MG63 (cell line): ENCODE measurements around the gene SLC9A2. TPM values are rescaled to one million over a fixed set of nuclear protein-coding genes. Genes with fewer than 3 reads are reported as not detected.
A peak's percentile ranks its signal among the peaks of the same experiment; 100 is the strongest.

Source experiments
- DNase-seq: peaks from one replicate; pipeline ENCODE4 v3.0.0-alpha.2; 2020
- H3K27me3 ChIP-seq: fragments of 250-450 bp; sonication (Bioruptor Pico); 2 replicates; pipeline ENCODE4 v1.5.1; 2020; ENCODE audit warnings: mild to moderate bottlenecking, moderate library complexity
- H3K36me3 ChIP-seq: fragments of 250-450 bp; sonication (Bioruptor Pico); 2 replicates; pipeline ENCODE4 v1.5.1; 2020; ENCODE audit warnings: mild to moderate bottlenecking, moderate library complexity
- H3K4me3 ChIP-seq: fragments of 250-450 bp; sonication (Bioruptor Pico); 2 replicates; pipeline ENCODE4 v1.5.1; 2020; ENCODE audit warnings: mild to moderate bottlenecking, moderate library complexity
- H3K9me3 ChIP-seq: fragments of 250-450 bp; sonication (Bioruptor Pico); 2 replicates; pipeline ENCODE4 v1.5.1; 2020; ENCODE audit warnings: mild to moderate bottlenecking, moderate library complexity
- total RNA-seq: library from RNA; depleted of rRNA; stranded (reverse); fragments of >200 nt; shearing (Covaris generic); gene quantifications from 2 replicates; pipeline ENCODE4 v1.2.3, GENCODE V29; 2014; ENCODE audit warnings: low replicate concordance; rRNA removed

Gene SLC9A2
- total RNA-seq, 1 experiment from 2014 or later: not detected

DNA sequence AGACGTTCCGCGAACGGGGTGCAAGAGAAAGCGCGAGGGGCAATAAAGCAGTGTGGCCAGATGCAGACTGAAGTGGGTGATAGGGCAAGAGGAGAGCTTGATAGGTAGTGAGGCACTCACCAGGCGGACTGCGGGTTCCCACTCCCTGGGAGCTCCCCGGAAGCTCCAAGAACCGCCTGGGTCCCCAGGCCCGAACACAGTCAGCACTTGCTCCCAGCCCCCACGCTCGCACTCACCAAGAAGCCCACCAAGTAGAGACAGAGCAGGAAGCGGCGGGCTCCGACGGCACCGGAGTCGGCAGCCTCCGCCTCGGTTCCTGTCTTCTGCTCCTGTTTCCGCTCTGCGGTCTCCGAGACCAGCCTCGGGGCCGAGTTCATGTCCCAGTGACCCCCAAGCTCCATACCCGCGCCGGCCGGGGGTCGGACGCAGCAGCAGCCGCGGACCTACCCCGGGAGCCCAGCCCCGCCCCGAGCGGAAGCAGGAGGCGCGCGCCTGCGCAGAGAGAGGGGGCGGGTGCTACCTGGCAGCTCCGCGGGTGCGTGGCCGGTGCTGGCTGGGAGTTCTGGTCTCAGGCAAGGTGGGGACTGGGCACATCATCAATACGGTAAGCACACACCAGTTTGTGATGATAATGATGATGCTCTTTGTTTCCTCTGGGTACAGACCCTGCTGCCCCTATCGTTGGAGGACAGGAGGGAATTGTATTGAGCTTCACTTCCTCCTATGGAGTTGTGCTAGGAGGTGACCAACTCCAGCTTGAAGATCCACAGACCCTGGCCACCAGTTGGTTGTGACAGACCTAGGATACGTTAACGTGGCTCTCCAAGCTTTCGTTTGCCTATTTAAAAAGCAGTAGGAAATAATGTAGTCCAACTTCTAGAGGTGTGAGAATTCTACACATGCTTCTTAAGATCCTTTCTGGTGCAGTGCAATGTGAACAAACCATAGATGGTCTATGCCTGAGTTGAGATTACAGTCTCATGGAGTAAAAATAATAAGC is 117.4 kb downstream of the SLC9A2 start:
- H3K4me3 ChIP-seq: peak overlapping the region; percentile 69
- no peaks in the 10 kb centered on the region for H3K9me3 ChIP-seq
- DNase-seq: peak; percentile 72
- no peaks in the 10 kb centered on the region for H3K27me3 ChIP-seq
- no peaks in the 10 kb centered on the region for H3K36me3 ChIP-seq

DNA sequence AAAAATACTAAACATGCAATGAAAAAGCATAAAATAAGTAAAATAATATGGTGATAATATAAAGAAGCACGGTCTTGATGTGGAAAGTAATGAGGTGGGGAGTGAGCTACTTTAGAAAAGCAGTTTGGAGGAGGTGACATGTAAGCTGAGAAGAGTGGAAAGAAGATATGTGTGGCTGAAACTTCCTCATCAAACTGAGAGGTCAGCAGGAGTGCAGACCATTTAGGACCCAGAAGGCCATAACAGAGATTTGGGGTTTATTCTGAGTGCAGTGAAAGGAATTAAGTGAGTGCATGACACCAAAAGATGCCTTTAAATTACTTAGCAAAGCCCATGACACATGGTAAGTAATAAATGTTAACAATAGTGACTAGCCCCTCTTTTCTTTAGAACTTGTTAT is 118.1 kb downstream of the SLC9A2 start:
- Histone ChIP-seq H3K4me3 (peak overlapping the region; percentile 69), H3K9me3 (no peaks in the 10 kb centered on the region), H3K27me3 (no peaks in the 10 kb centered on the region), H3K36me3 (no peaks in the 10 kb centered on the region)
- no peak for DNase-seq

DNA sequence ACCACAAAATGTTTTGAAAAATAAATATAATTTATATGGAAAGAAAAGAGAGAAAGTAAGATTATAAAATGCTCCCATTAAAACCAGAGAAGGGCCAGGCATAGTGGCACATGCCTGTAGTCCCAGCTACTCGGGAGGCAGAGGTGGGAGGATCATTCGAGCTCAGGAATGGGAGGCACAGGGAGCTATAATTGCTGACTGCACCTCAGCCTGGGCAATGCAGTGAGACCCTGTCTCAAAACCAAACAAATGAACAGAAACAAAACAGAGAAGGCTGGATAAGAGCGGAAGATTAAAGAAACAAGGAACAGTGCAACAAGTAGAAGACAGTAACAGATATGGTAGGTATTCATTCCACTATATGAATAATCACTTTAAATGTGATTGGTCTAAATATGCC is 123.9 kb downstream of the SLC9A2 start:
- Histone ChIP-seq H3K36me3 (no peaks in the 10 kb centered on the region), H3K4me3 (no peak overlapping the region), H3K9me3 (no peaks in the 10 kb centered on the region), H3K27me3 (no peaks in the 10 kb centered on the region)
- no peak for DNase-seq

DNA sequence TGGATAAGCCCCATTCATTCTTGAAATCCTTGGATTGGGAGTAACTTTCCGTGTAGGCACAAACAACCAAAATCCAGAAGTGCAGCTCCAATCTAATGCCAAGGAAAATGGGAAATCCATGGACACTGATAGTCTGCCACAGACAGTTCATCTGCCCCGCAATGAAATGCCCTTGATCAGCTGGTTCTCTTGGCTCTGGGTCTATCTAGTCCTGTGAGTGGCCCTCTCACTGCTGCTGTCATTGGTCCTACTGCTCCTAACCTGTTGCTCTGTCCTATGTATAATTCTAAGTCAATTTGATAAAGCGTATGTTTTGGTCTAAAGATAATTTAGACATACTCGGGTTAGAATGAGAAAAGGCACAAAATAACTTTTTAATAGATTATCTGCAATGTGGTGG is 128.8 kb downstream of the SLC9A2 start:
- no peaks in the 10 kb centered on the region for H3K9me3 ChIP-seq
- H3K27me3 ChIP-seq: no peaks in the 10 kb centered on the region
- H3K36me3 ChIP-seq: no peaks in the 10 kb centered on the region
- no peak for DNase-seq
- H3K4me3 ChIP-seq: no peak overlapping the region

DNA sequence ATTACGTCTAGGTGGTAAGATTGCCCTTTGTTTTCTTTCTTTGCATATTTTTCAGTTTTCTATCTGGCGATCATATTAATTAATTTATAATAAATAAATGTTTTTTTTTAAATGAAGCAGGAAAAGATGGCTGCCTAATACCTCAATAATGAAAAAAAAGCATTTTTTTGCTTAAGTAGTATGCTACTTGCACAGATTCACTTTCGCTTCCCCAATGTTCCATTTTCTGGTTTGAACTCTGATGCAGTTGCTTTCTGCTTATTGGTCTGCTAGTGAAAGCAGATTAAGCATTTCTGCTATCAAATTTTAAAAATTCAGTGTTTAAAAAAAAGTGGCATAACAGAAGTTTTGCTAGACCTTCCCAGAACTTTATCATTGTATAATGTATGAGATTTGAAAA is 130.6 kb downstream of the SLC9A2 start:
- no peaks in the 10 kb centered on the region for H3K9me3 ChIP-seq
- H3K4me3 ChIP-seq: no peak overlapping the region
- no peaks in the 10 kb centered on the region for H3K36me3 ChIP-seq
- DNase-seq: no peak
- no peaks in the 10 kb centered on the region for H3K27me3 ChIP-seq

DNA sequence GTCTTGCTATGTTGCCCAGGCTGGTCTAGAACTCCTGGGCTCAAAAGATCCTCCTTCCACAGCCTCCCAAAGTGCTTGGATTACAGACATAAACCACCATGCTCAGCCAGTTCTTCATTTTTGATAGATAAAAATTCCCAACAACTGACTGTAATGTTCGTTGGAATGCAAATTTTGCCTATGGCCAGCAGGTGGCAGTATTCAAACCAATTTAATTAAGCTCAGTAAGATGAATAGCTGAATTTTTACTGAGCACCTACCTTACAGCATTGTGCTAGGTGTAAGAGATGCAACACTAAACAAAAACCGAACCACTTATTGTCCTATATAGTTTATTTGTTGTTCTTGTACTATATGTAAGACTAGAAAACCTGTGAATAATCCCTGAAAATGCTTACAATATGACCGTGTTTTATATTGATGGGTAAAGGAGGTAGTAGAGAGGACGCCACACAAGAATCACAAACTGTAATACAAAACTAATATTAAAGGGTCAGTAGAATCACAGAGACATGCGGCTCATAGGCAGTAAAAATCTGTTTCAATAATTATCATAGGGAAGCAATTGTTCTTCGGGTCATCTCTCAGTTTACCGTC is 134.3 kb downstream of the SLC9A2 start:
- no peaks in the 10 kb centered on the region for H3K9me3 ChIP-seq
- DNase-seq: no peak
- no peak overlapping the region for H3K4me3 ChIP-seq
- no peaks in the 10 kb centered on the region for H3K36me3 ChIP-seq
- no peaks in the 10 kb centered on the region for H3K27me3 ChIP-seq

DNA sequence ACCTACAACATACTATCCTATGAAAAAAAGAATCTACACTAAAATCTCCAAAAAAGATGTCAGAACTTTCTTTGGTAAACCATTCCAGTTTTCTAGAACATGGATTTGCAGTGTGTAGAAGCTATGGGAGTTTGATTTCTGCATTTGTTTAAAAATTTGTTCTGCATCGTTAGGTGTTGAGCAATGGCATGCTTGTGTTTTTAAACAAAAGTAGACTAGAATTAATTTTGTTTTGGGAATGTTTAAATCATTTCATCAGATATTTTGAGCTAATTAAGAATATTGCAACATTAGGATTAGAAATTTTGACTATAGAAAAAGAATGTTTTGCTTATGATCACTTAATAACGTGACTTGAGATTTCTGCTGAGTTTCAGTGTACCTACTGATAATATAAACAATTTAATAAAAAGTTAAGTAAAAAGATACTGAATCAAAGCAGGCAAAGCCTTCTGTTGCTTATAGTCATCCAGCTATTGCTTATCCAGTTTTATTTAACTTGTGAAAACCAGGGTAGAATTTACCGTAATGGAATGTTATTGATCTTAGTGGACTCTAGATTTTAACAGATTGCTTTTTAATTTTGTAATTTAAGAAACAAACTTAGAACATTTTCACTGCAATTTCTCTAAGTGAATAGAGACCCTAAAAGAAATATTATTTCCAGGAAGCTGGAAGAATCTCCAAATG is 135.2 kb downstream of the SLC9A2 start:
- no peaks in the 10 kb centered on the region for H3K9me3 ChIP-seq
- no peak overlapping the region for H3K4me3 ChIP-seq
- H3K27me3 ChIP-seq: no peaks in the 10 kb centered on the region
- no peak for DNase-seq
- no peaks in the 10 kb centered on the region for H3K36me3 ChIP-seq

DNA sequence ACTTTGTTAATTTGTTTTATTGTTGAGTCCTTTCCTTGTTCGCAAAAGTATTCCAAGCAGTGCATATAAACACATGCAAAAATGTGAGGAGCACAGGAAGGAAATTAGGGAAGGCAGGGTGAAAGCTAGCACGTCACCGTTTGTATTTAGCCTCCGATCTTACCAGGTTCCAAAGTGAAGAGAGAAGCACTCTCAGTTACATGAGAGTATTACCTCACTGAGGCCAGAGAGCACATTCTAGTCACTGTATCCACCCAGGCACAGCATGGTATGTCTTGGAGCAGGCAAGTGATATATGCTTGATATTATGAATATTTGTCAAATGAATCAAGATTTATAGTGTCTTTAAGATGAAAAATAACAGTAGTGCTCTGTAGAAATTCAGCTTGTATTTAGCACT is 135.9 kb downstream of the SLC9A2 start:
- no peaks in the 10 kb centered on the region for H3K36me3 ChIP-seq
- no peak overlapping the region for H3K4me3 ChIP-seq
- DNase-seq: no peak
- no peaks in the 10 kb centered on the region for H3K9me3 ChIP-seq
- H3K27me3 ChIP-seq: no peaks in the 10 kb centered on the region

DNA sequence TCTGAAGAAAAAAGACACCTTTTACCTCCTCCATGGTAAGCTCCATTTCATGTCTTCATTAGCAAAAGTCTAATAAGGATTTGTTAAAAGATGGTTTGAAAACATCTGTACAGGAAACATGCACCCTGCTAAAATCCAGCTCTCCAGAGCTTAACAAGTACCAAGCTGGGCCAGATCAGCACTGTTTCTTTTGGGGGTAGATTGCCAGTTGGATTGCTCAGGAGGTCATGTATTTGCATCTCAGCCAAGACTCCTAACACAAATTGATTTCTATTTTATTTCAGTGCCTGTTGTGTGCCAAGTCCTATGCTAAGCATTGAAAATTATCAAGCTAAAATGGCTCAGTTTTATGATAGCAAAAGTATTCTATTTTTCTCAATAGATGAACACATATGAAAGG is 139.1 kb downstream of the SLC9A2 start:
- H3K4me3 ChIP-seq: no peak overlapping the region
- DNase-seq: no peak
- no peaks in the 10 kb centered on the region for H3K27me3 ChIP-seq
- H3K36me3 ChIP-seq: no peaks in the 10 kb centered on the region
- no peaks in the 10 kb centered on the region for H3K9me3 ChIP-seq

Other genes with a start within 250 kb of the SLC9A2 start
- gene IL18RAP, start 196.4 kb upstream of the SLC9A2 start, total RNA-seq: not detected in 2 replicates
- gene SLC9A4, start 146.3 kb upstream of the SLC9A2 start, total RNA-seq: not detected in 2 replicates
- gene TMEM182, start 142.5 kb downstream of the SLC9A2 start, total RNA-seq: 2.2 and 5.2 TPM in 2 replicates